Retinal pigment epithelial cell (primary cell): ENCODE measurements around the gene AP5Z1.

Experiments used
- DNase-seq: peaks from one replicate; pipeline ENCODE4 v3.0.0-alpha.2; 2010; ENCODE audit warnings: low read depth
- H3K4me3 ChIP-seq: 2 replicates; pipeline ENCODE4 v1.5.1; 2011; ENCODE audit warnings: mild to moderate bottlenecking, low read length, control low read depth, moderate library complexity
- CTCF ChIP-seq: conservative IDR thresholded peaks from 2 replicates; pipeline ENCODE4 v1.5.1; 2011; ENCODE audit warnings: low read depth, low read length, control low read depth, inconsistent platforms

AP5Z1 gene

GRCh38 chr7:4805110-4805983 lies 29.9 kb downstream of the AP5Z1 start:
- no peak overlapping the region for H3K4me3 ChIP-seq
- DNase-seq: no peak
- no peak for TF ChIP-seq CTCF

- H3K4me3 ChIP-seq: no peak overlapping the region
- DNase-seq: no peak
- TF ChIP-seq CTCF: no peak
Measured at GRCh38 chr7:4805984-4806300, 30.5 kb downstream of the AP5Z1 start.

GRCh38 chr7:4806983-4807597 lies 31.7 kb downstream of the AP5Z1 start:
- DNase-seq: no peak
- TF ChIP-seq CTCF: no peak
- no peak overlapping the region for H3K4me3 ChIP-seq

GRCh38 chr7:4807598-4808016 lies 32.2 kb downstream of the AP5Z1 start:
- DNase-seq: no peak
- no peak for TF ChIP-seq CTCF
- H3K4me3 ChIP-seq: no peak overlapping the region

GRCh38 chr7:4808026-4808425 lies 32.6 kb downstream of the AP5Z1 start:
- no peak overlapping the region for H3K4me3 ChIP-seq
- no peak for TF ChIP-seq CTCF
- no peak for DNase-seq

- DNase-seq: no peak
- no peak overlapping the region for H3K4me3 ChIP-seq
- TF ChIP-seq CTCF: no peak
Measured at GRCh38 chr7:4808565-4808964, 33.1 kb downstream of the AP5Z1 start.

- H3K4me3 ChIP-seq: no peak overlapping the region
- TF ChIP-seq CTCF: no peak
- DNase-seq: no peak
Measured at GRCh38 chr7:4809091-4809591, 33.7 kb downstream of the AP5Z1 start.
